ENCODE data around the gene KIF12. TPM values are rescaled to one million over a fixed set of nuclear protein-coding genes. Genes with fewer than 3 reads are reported as not detected.

Gene KIF12
- total and polyA plus RNA-seq, 2 of the 8 experiments (the other 6 are each of a cell fraction or from before 2014, with no cell fraction given): 2.9 to 3.9 TPM

DNA sequence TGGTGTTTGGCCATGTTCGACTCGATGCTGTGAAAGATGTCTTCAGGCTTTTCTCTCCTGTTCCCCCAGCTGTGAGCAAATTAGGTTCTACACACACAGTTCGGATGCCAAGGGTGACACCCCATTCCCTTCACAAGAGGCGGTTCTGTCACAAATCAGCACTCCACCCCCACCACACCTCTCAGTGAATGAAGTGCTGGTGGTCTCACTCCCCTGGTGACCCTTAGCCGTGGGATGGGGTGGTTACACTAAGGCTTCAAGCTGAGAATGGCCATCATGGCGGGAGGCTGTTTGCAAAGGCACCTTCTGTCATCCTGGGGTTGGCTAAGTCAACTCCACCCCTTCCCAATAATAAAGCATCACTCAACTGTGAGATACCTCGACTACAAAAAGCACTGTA lies 47.4 kb downstream of the KIF12 start:
- H3K4ac ChIP-seq (replicated peaks; ENCODE audit: insufficient read length, low read depth, low read length): no peak overlapping the region
- H3K4me1 ChIP-seq (replicated peaks in 1 of 4; ENCODE audit: control insufficient read depth in 3 of 4, insufficient read depth in 4 of 4, low read length in 3 of 4): no peaks in the 10 kb centered on the region
- no peak overlapping the region; the same call in 1 of the 2 replicates for H4K8ac ChIP-seq (ENCODE audit: extremely low read depth, insufficient read depth, low read length)
- ChIA-PET POLR2A (ENCODE audit: partially characterized antibody) (interaction anchor here (0.6 to 1.1 kb wide), 3 partner anchors 8 to 278 kb away, joined by 3 to 5 read pairs (median 3); no protein-coding TSS in a partner anchor), CTCF (ENCODE audit: partially characterized antibody) (interaction anchor here (1.3 to 1.4 kb wide), 3 partner anchors 30 to 314 kb away, joined by 4 read pairs; no protein-coding TSS in a partner anchor)
- no peak overlapping the region for H3K27ac ChIP-seq (ENCODE audit: low read depth, low read length)
- no peak overlapping the region for H3K4me3 ChIP-seq (ENCODE audit: extremely low read depth in 1 of 4, insufficient read depth in 2 of 4, low read depth in 3 of 4, low read length in 4 of 4)
- H3K36me3 ChIP-seq (ENCODE audit: control insufficient read depth in 2 of 4, insufficient read depth in 4 of 4, low read length in 3 of 4): peaks cover 7 to 33% (median 14%) of the 10 kb centered on the region in 4 experiments; a peak in 7 of 8 replicates
- no peak overlapping the region for H2BK15ac ChIP-seq (ENCODE audit: low read length)
- no peak overlapping the region for H2AFZ ChIP-seq (ENCODE audit: low read length)
- H2BK12ac ChIP-seq (ENCODE audit: low read depth, low read length): no peak overlapping the region
- H3K23me2 ChIP-seq (ENCODE audit: low read depth, low read length): no peaks in the 10 kb centered on the region
- H4K5ac ChIP-seq (ENCODE audit: insufficient read length, low read depth, low read length): no peak overlapping the region
- no peaks in the 10 kb centered on the region for H3K79me2 ChIP-seq (ENCODE audit: control insufficient read depth in 1 of 2, insufficient read depth in 2 of 2, low read length in 2 of 2)
- 82% methylated on average over 7 of the region's 7 CpGs; no CpG with 5 or more reads in 1 of the 2 experiments for whole genome bisulfite sequencing, 2 experiments (ENCODE audit: extremely low coverage in 1 of 2, insufficient coverage in 1 of 2, insufficient read length in 1 of 2, insufficient replicate concordance in 2 of 2, low coverage in 1 of 2, low lambda C conversion rate in 2 of 2, missing lambda C conversion rate in 1 of 2)
- TF ChIP-seq RNF2 (IDR thresholded peaks at IDR 0.05; ENCODE audit: borderline replicate concordance, low read depth, low read length, missing control alignments, poor library complexity, severe bottlenecking) (no peak), YY1 (IDR thresholded peaks at IDR 0.05; ENCODE audit: low read depth, low read length) (no peak), KDM1A (IDR thresholded peaks at IDR 0.05; ENCODE audit: borderline replicate concordance, low read length) (no peak), SP4 (IDR thresholded peaks at IDR 0.05; ENCODE audit: low read length) (no peak), CBX5 (IDR thresholded peaks at IDR 0.05; ENCODE audit: low read depth, low read length) (no peak), EP300 (IDR thresholded peaks at IDR 0.05; ENCODE audit: borderline replicate concordance in 1 of 2, low read depth in 2 of 2, low read length in 2 of 2) (no peak)
- H3K56ac ChIP-seq (replicated peaks; ENCODE audit: insufficient read length, low read depth, low read length): no peak overlapping the region
- H3K9me3 ChIP-seq (ENCODE audit: insufficient read depth in 2 of 2, low read depth in 1 of 2, low read length in 1 of 2): no peaks in the 10 kb centered on the region
- H3K4me2 ChIP-seq (ENCODE audit: insufficient read depth in 1 of 2, low read depth in 2 of 2, low read length in 2 of 2): no peak overlapping the region
- no peak overlapping the region for H2BK5ac ChIP-seq (ENCODE audit: low read depth, low read length)
- H4K20me1 ChIP-seq (replicated peaks in 1 of 2; ENCODE audit: control insufficient read depth in 1 of 2, insufficient read depth in 2 of 2, low read length in 2 of 2): peaks cover 0 to 3% of the 10 kb centered on the region in 2 experiments
- H2AK5ac ChIP-seq (ENCODE audit: low read depth, low read length): no peak overlapping the region
- no peak overlapping the region for H3K23ac ChIP-seq (ENCODE audit: insufficient read length)
- H2BK20ac ChIP-seq (ENCODE audit: low read length): no peak overlapping the region
- H4K91ac ChIP-seq (replicated peaks; ENCODE audit: insufficient read length, low read length): no peak overlapping the region
- no peaks in the 10 kb centered on the region for H3K27me3 ChIP-seq (replicated peaks in 1 of 4; ENCODE audit: control insufficient read depth in 3 of 4, extremely low read depth in 1 of 4, insufficient read depth in 3 of 4, low read length in 3 of 4)
- DNase-seq (ENCODE audit: low read depth in 1 of 2, low spot score in 2 of 2) (no peak), FAIRE-seq (no peak)
- H2BK120ac ChIP-seq (replicated peaks; ENCODE audit: low read depth, low read length): no peak overlapping the region
- H3K79me1 ChIP-seq (ENCODE audit: low read depth, low read length): no peaks in the 10 kb centered on the region
- H3K14ac ChIP-seq (ENCODE audit: insufficient read length): no peak overlapping the region
- no peak overlapping the region for H3K9ac ChIP-seq (replicated peaks in 1 of 4; ENCODE audit: extremely low read depth in 1 of 4, low read depth in 3 of 4, low read length in 3 of 4)
- H3K18ac ChIP-seq (ENCODE audit: extremely low read depth, low read length): no peak overlapping the region

All from H1 (cell line).